Measurements from ENCODE around the gene QSER1.
A peak's percentile ranks its signal among the peaks of the same experiment; 100 is the strongest.

Gene QSER1

DNA sequence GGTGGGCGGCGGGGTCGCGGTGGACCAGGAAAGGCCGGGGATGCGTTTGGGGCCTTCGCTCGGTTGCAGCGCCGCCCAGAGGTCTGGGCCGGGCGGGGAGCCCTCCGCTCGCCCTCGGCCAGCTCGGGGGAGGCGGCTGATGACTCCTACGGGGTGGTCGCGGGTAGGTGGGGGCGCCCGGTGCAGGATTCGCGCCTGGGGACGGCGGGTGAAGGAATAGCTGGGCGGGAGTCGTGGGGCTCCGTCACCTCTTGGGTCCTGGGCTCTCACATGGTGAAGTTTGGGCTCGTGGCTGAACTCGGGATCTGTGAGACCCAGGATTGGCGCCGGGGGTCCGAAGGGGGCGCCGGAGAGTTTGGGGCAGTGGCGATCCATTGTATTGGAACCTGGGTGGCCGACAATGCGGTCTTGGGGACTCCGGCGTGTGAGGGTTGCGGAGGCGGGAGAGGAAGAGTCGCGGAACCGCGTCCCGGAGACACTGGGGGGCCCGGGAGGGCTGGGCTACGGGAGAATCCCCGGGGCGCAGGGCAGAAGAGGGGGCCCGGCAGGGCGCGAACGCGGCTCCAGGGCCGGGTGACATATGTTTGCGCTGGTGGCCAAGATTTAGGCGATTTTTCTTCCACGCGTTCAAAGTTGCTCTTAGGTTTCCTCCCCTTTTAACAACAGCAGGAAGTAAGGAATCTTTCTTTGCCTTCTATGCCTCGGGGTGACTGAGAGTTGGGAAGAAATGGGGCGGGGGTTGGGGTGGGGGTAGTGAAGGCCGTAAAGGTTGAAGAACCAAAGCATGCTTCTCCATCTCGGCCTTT lies 935 bp downstream of the QSER1 start:
- ATAC-seq (ENCODE audit: low read depth) (peak; percentile 37), DNase-seq (ENCODE audit: low spot score) (no peak)
- H3K9me3 ChIP-seq (ENCODE audit: severe bottlenecking), result no peaks in the 10 kb centered on the region
- TF ChIP-seq CTCF (IDR thresholded peaks at IDR 0.05; ENCODE audit: poor library complexity, severe bottlenecking), result peak; percentile 64
- H3K27me3 ChIP-seq (ENCODE audit: insufficient read depth, poor library complexity, severe bottlenecking), result no peaks in the 10 kb centered on the region
- peaks cover 15% of the 10 kb centered on the region for H3K4me1 ChIP-seq (ENCODE audit: insufficient read depth, poor library complexity, severe bottlenecking)
- peak overlapping the region; percentile 78 for H3K27ac ChIP-seq (ENCODE audit: poor library complexity, severe bottlenecking)
- peak overlapping the region; percentile 59 for H3K4me3 ChIP-seq (ENCODE audit: severe bottlenecking)
- peaks cover 7% of the 10 kb centered on the region; the same call in 1 of the 2 replicates for H3K36me3 ChIP-seq (ENCODE audit: low read depth)

GRCh38 chr11:32894149-32894827 lies 1.7 kb downstream of the QSER1 start:
- TF ChIP-seq CTCF (IDR thresholded peaks at IDR 0.05; ENCODE audit: poor library complexity, severe bottlenecking), result no peak
- peak; percentile 80 for ATAC-seq (ENCODE audit: low read depth)

DNA sequence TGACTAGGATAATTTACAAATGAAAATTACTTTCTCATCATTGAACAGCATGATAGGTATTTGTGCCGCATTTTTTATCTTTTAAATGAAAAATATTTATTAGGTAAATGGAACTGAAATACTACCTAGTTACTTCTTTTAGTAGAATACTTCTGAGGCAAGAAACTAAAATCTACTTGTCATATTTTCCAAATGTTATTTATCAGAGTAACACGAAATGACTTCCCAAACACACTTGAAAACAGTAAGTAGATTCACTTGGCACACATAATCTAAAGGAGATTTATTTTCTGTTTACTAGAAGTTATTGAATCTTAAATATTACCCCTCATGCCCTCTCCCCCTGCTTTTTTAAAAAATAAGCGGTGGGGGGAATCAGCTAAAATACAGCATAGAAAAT lies 2.3 kb downstream of the QSER1 start:
- Histone ChIP-seq H3K27ac (ENCODE audit: poor library complexity, severe bottlenecking) (peak overlapping the region; percentile 78), H3K36me3 (ENCODE audit: low read depth) (peaks cover 15% of the 10 kb centered on the region), H3K4me1 (ENCODE audit: insufficient read depth, poor library complexity, severe bottlenecking) (peaks cover 15% of the 10 kb centered on the region), H3K9me3 (ENCODE audit: severe bottlenecking) (no peaks in the 10 kb centered on the region), H3K27me3 (ENCODE audit: insufficient read depth, poor library complexity, severe bottlenecking) (no peaks in the 10 kb centered on the region), H3K4me3 (ENCODE audit: severe bottlenecking) (peak overlapping the region; percentile 59)
- DNase-seq (ENCODE audit: low spot score) (no peak), ATAC-seq (ENCODE audit: low read depth) (no peak)
- no peak for TF ChIP-seq CTCF (IDR thresholded peaks at IDR 0.05; ENCODE audit: poor library complexity, severe bottlenecking)

More at GRCh38 chr11:32894149-32894827, 1.7 kb downstream of the QSER1 start:
- Histone ChIP-seq H3K27ac (ENCODE audit: poor library complexity, severe bottlenecking) (peak overlapping the region; percentile 78), H3K27me3 (ENCODE audit: insufficient read depth, poor library complexity, severe bottlenecking) (no peaks in the 10 kb centered on the region), H3K36me3 (ENCODE audit: low read depth) (peaks cover 14% of the 10 kb centered on the region), H3K4me1 (ENCODE audit: insufficient read depth, poor library complexity, severe bottlenecking) (peaks cover 15% of the 10 kb centered on the region), H3K4me3 (ENCODE audit: severe bottlenecking) (peak overlapping the region; percentile 59), H3K9me3 (ENCODE audit: severe bottlenecking) (no peaks in the 10 kb centered on the region)
- no peak for DNase-seq (ENCODE audit: low spot score)

- no peak for TF ChIP-seq CTCF (IDR thresholded peaks at IDR 0.05; ENCODE audit: poor library complexity, severe bottlenecking)
- ATAC-seq (ENCODE audit: low read depth) (no peak), DNase-seq (ENCODE audit: low spot score) (no peak)
- Histone ChIP-seq H3K4me3 (ENCODE audit: severe bottlenecking) (no peak overlapping the region), H3K27ac (ENCODE audit: poor library complexity, severe bottlenecking) (no peak overlapping the region), H3K27me3 (ENCODE audit: insufficient read depth, poor library complexity, severe bottlenecking) (no peaks in the 10 kb centered on the region), H3K9me3 (ENCODE audit: severe bottlenecking) (no peaks in the 10 kb centered on the region), H3K4me1 (ENCODE audit: insufficient read depth, poor library complexity, severe bottlenecking) (peaks cover 15% of the 10 kb centered on the region), H3K36me3 (ENCODE audit: low read depth) (peaks cover 19% of the 10 kb centered on the region)
These were observed 2.9 kb downstream of the QSER1 start for GRCh38 chr11:32895471-32895870.

Data from RWPE2 (cell line).